ENCODE measurements around the gene LY86. TPM values are rescaled to one million over a fixed set of nuclear protein-coding genes. Genes with fewer than 3 reads are reported as not detected.
A peak's percentile ranks its signal among the peaks of the same experiment; 100 is the strongest.

Gene LY86
- total and polyA plus RNA-seq, 2 donors (not counting 1 experiment from before 2014, with no cell fraction given): 68.7 to 90.2 TPM

DNA sequence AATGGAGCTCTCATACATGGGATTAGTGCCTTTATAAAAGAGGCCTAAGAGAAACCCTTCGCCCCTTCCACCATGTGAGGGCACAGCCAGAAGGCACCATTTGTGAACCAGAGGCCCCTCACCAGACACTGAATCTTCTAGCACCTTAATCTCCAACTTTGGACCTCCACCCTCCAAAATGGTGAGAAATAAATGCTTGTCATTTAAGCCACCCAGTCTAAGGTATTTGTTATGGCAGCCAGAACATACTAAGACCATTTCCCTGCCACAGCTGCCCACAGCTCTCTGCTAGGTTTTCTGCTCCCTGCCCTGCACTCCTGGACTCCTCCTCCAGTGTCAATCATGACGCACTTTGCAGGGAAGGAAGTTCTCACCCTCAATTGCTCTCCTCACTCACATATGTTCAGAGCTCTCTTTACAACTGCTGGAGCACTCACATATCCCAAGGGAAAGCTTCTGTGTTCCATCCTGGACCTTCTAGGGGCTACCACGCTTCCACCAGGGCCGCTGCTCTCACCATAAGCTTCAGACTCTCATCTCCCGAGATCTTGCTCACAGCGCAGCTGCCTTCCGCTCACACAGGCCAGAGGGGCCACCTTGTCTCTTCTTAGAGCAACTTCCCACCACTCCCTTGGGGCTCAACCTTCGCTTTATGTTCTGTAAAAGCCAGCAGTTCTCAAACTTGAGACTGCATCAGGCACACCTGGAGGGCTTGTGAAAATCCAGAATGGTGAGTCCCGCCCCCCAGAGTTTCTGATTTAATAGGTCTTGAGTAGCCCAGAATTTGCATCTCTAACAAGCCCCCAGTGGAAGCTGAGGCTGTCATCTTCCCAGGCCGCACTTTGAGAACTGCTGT is 1.6 kb upstream of the LY86 start:
- peak overlapping the region; percentile 22 to 59 (median 37) for H3K4me3 ChIP-seq (ENCODE audit: control extremely low read depth in 1 of 5, extremely low read depth in 1 of 5, insufficient read depth in 1 of 5, low read depth in 2 of 5, low read length in 4 of 5)
- H3K4me3 Mint-ChIP-seq: peak overlapping the region; percentile 98
- H3K27ac ChIP-seq (ENCODE audit: low read length in 2 of 2): peak overlapping the region; percentile 88 to 91
- H3K79me2 ChIP-seq (ENCODE audit: control insufficient read depth, insufficient read depth, low read length): peaks cover 50% of the 10 kb centered on the region
- peak; percentile 82 for DNase-seq
- intact Hi-C loops (cut with micrococcal nuclease): loop anchor here (5.0 to 10.0 kb wide), 6 partner anchors 35 to 1812 kb away; partner anchors contain the start of gene CDYL
- CTCF ChIA-PET: interaction anchor here (0.5 to 12.6 kb wide), 15 partner anchors 9 to 1319 kb away, joined by 3 to 171 read pairs (median 4); no protein-coding TSS in a partner anchor
- H3K9ac ChIP-seq (ENCODE audit: low read length): peak overlapping the region; percentile 77
- peak overlapping the region; percentile 99 for H3K27ac Mint-ChIP-seq
- no peak for TF ChIP-seq EZH2 (IDR thresholded peaks at IDR 0.05; ENCODE audit: borderline replicate concordance, insufficient read depth, low read depth, low read length, poor library complexity, severe bottlenecking)
- TF ChIP-seq, protein P1, sequence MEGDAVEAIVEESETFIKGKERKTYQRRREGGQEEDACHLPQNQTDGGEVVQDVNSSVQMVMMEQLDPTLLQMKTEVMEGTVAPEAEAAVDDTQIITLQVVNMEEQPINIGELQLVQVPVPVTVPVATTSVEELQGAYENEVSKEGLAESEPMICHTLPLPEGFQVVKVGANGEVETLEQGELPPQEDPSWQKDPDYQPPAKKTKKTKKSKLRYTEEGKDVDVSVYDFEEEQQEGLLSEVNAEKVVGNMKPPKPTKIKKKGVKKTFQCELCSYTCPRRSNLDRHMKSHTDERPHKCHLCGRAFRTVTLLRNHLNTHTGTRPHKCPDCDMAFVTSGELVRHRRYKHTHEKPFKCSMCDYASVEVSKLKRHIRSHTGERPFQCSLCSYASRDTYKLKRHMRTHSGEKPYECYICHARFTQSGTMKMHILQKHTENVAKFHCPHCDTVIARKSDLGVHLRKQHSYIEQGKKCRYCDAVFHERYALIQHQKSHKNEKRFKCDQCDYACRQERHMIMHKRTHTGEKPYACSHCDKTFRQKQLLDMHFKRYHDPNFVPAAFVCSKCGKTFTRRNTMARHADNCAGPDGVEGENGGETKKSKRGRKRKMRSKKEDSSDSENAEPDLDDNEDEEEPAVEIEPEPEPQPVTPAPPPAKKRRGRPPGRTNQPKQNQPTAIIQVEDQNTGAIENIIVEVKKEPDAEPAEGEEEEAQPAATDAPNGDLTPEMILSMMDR (IDR thresholded peaks at IDR 0.05): no peak
- H3K4me1 ChIP-seq (ENCODE audit: control insufficient read depth in 2 of 2, insufficient read depth in 2 of 2, low read length in 2 of 2): peaks cover 69 to 71% of the 10 kb centered on the region in 2 donors
- WGBS (ENCODE audit: insufficient coverage): 16% methylated on average over 10 of the region's 10 CpGs
- peaks cover 0 to 5% of the 10 kb centered on the region in 2 experiments for H3K36me3 ChIP-seq (replicated peaks in 1 of 2; ENCODE audit: control extremely low read depth in 1 of 2, control insufficient read depth in 1 of 2, extremely low read depth in 1 of 2, insufficient read depth in 2 of 2, low read length in 1 of 2)
- peak overlapping the region; percentile 83 for H3K4me2 ChIP-seq (replicated peaks; ENCODE audit: low read depth, low read length, poor library complexity, severe bottlenecking)
- H3K27me3 Mint-ChIP-seq: no peaks in the 10 kb centered on the region
- peak; percentile 48 for ATAC-seq (ENCODE audit: low read depth)
- peak overlapping the region; percentile 95 for H2AFZ ChIP-seq (ENCODE audit: insufficient read depth, low read depth, low read length, poor library complexity, severe bottlenecking)
- no peaks in the 10 kb centered on the region for H3K9me3 ChIP-seq (ENCODE audit: control extremely low read depth in 1 of 3, control insufficient read depth in 2 of 3, insufficient read depth in 1 of 3, low read length in 2 of 3)
- POLR2A ChIA-PET: interaction anchor here (0.8 to 3.9 kb wide), 3 partner anchors 23 to 73 kb away, joined by 3 to 27 read pairs (median 14); no protein-coding TSS in a partner anchor
- H3K27me3 ChIP-seq (replicated peaks in 1 of 4; ENCODE audit: control extremely low read depth in 1 of 4, control insufficient read depth in 3 of 4, insufficient read depth in 4 of 4, low read length in 3 of 4): no peaks in the 10 kb centered on the region
- H4K20me1 ChIP-seq (ENCODE audit: control insufficient read depth, insufficient read depth, low read length, poor library complexity, severe bottlenecking): no peaks in the 10 kb centered on the region
- no peaks in the 10 kb centered on the region for H3K9me3 Mint-ChIP-seq (ENCODE audit: insufficient read depth)
- H3K4me1 Mint-ChIP-seq: peaks cover 81% of the 10 kb centered on the region

Measured in B cell (primary cell).